C4-2B (cell line): ENCODE results near the gene FOXG1.

Experiments used
- ZFX ChIP-seq: fragments of 450-650 bp; IDR thresholded peaks from 2 replicates; pipeline ENCODE4 v1.6.1; 2017
- TF ChIP-seq, protein P1 (sequence below): fragments of 450-650 bp; conservative IDR thresholded peaks from 2 replicates; pipeline ENCODE4 v1.5.1; 2017; ENCODE audit warnings: mild to moderate bottlenecking

DNA sequence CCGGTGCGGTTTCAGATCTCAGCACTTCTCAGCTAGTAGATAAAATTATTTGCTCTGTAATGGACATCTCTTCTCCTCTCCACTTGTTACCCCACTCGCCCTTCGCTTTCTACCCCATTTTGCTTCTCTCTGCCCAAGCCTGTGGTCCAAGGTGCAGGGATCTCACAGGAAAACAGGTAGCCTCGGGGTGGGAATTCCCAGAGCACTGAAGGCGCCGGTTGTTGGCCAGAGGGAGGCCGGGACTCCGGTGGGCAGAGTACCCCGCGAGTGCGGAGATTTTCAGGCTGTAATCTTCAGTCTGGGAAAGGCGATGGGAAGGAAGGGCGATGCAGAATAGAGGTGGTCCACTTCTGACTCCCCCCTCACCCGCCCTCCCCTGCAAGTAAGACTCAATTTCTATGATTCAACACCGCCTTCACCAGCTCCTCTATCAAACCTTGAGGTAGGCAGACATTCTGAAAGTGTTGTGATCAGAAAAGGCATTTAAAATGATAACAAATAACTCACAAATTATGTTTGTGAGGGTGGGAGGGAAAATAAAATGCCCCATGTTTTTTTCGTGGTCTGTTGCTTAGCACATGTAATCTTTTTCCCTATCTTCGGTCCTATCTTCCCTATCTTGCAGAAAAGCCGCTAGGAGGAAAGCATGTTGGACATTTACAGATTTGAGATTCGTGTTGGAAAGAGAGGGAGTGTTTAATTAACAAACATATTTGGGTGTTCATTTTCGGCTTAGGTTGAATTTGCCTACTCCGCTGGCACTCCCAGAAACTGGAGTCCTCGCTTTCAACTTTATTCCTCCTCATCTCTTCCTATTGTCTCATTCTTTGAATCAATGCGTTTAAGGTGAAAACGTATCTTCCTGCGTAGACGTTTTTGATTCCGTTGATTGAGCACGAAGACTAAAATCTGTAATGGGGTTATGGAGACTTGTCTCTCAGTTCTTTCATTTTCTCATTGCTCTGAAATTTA lies 8.5 kb downstream of the FOXG1 start:
- TF ChIP-seq, protein P1, sequence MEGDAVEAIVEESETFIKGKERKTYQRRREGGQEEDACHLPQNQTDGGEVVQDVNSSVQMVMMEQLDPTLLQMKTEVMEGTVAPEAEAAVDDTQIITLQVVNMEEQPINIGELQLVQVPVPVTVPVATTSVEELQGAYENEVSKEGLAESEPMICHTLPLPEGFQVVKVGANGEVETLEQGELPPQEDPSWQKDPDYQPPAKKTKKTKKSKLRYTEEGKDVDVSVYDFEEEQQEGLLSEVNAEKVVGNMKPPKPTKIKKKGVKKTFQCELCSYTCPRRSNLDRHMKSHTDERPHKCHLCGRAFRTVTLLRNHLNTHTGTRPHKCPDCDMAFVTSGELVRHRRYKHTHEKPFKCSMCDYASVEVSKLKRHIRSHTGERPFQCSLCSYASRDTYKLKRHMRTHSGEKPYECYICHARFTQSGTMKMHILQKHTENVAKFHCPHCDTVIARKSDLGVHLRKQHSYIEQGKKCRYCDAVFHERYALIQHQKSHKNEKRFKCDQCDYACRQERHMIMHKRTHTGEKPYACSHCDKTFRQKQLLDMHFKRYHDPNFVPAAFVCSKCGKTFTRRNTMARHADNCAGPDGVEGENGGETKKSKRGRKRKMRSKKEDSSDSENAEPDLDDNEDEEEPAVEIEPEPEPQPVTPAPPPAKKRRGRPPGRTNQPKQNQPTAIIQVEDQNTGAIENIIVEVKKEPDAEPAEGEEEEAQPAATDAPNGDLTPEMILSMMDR = no peak
- TF ChIP-seq ZFX = no peak
